Lower leg skin (tissue), 4 donors: Measurements from ENCODE around the gene MKLN1. TPM values are rescaled to one million over a fixed set of nuclear protein-coding genes. Genes with fewer than 3 reads are reported as not detected.
A peak's percentile ranks its signal among the peaks of the same experiment; 100 is the strongest.
"Not testable (repeated sequence)": the region's sequence is repeated elsewhere in the genome, so short reads cannot be mapped to it uniquely, and the experiment has no call there.

Experiments
- DNase-seq, 2 donors: peaks; one replicate each; pipeline ENCODE4 v3.0.0-alpha.2; 2019; ENCODE audit warnings: low spot score in 2 of 2
- H3K4me3 ChIP-seq: fragments of 200-600 bp; sonication (generic); 2 replicates; pipeline ENCODE4 v1.5.1; 2017; ENCODE audit warnings: mild to moderate bottlenecking, low read depth; ENCODE audit not compliant: poor library complexity, severe bottlenecking
- POLR2A ChIP-seq, 2 donors: fragments of 450-650 bp; IDR thresholded peaks; one replicate each; pipeline ENCODE4 v1.6.1; 2016 to 2017; ENCODE audit warnings: antibody characterized with exemption in 2 of 2, mild to moderate bottlenecking in 1 of 2, moderate library complexity in 1 of 2
- WGBS, 2 donors: methylation state at CpG; one replicate each; pipeline ENCODE4 v1.1.5; 2018; 5-methylcytosine and 5-hydroxymethylcytosine counted together
- intact Hi-C: fragments of 100-400 bp; cut with DNase I; formaldehyde crosslinking; loops from one replicate; pipeline ENCODE4 v1.15.0; 2023; ENCODE audit warnings: low total_unique reads
- total RNA-seq, 4 donors: library from RNA; depleted of rRNA; stranded (reverse); fragments of >200 nt; gene quantifications; one replicate each; pipeline ENCODE4 v1.1.0, GENCODE V29; 2016
- TF ChIP-seq, protein P1 (sequence below), 3 donors: fragments of 450-650 bp; IDR thresholded peaks; one replicate each; pipeline ENCODE4 v1.5.1; 2016; ENCODE audit warnings: antibody characterized with exemption in 3 of 3, mild to moderate bottlenecking in 3 of 3, moderate library complexity in 2 of 3

MKLN1 gene
- total RNA-seq, 4 donors from 2014 or later = 25.7 to 37.8 (median 31.3) TPM

DNA sequence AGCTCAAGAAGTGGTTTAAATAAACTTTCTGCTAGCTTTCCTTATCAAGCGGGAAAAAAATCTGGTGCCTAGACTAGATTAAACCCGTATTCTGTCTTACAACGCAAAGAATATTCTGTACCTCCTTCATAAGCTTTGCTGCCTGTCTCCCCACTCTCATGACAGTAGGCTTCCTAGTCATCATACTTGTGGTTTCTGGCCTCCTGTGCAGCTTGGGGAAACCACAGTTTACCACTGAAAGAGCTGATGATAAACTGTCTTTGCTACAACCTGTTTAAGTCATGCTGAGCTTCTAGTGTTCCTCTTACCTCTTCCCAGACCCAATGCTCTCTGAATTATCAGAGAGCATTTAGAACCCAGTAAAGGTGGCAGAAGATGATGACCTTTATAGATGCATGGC, 173.7 kb downstream of the MKLN1 start:
- TF ChIP-seq POLR2A (IDR thresholded peaks at IDR 0.05) = no peak
- TF ChIP-seq, protein P1, sequence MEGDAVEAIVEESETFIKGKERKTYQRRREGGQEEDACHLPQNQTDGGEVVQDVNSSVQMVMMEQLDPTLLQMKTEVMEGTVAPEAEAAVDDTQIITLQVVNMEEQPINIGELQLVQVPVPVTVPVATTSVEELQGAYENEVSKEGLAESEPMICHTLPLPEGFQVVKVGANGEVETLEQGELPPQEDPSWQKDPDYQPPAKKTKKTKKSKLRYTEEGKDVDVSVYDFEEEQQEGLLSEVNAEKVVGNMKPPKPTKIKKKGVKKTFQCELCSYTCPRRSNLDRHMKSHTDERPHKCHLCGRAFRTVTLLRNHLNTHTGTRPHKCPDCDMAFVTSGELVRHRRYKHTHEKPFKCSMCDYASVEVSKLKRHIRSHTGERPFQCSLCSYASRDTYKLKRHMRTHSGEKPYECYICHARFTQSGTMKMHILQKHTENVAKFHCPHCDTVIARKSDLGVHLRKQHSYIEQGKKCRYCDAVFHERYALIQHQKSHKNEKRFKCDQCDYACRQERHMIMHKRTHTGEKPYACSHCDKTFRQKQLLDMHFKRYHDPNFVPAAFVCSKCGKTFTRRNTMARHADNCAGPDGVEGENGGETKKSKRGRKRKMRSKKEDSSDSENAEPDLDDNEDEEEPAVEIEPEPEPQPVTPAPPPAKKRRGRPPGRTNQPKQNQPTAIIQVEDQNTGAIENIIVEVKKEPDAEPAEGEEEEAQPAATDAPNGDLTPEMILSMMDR (IDR thresholded peaks at IDR 0.05) = no peak
- DNase-seq = no peak
- no peak overlapping the region for H3K4me3 ChIP-seq
- WGBS, 2 donors = 65 to 71% methylated on average over 3 of the region's 3 CpGs
- intact Hi-C loops = no loop called here

DNA sequence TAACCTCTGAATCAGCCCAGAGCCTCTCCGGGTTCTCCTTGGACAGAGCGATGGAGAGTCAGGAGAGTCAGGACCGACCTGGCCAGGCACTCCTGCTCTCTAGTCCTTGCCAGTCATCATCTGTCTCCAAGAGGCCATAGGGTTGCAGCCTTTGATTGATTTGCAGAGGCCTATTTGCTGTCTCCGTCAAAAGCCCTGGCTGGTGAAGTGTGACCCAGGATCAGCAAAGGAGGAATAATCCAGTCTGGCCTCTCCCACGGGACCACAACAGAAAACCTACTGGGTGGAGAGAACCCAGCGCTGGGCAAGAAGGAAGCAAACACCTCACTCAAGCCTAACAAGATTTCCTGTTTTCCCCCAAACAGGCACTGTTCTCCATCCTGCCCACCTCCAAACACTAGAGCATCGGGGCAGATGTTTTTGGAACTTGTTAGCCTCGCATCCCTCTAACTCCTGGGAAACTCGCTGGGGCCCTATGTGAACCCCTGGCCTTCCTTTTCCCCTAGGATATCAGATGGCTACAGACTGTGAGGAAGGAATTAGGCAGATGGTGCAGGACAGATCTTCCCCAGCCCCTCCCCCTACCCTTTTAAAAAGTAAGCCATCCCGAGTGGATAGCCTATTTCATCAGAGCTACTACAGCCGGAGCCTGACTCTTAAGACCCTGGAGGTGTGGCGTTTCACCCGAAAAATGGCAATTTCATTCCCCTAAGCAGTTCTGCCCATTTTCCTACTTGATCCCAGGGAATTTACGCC, 174.4 kb downstream of the MKLN1 start:
- 76 to 78% methylated on average over 14 of the region's 14 CpGs for WGBS, 2 donors
- no peak for DNase-seq
- no peak for TF ChIP-seq POLR2A (IDR thresholded peaks at IDR 0.05)
- TF ChIP-seq, protein P1 (IDR thresholded peaks at IDR 0.05) = no peak
- H3K4me3 ChIP-seq = no peak overlapping the region
- intact Hi-C loops = no loop called here

DNA sequence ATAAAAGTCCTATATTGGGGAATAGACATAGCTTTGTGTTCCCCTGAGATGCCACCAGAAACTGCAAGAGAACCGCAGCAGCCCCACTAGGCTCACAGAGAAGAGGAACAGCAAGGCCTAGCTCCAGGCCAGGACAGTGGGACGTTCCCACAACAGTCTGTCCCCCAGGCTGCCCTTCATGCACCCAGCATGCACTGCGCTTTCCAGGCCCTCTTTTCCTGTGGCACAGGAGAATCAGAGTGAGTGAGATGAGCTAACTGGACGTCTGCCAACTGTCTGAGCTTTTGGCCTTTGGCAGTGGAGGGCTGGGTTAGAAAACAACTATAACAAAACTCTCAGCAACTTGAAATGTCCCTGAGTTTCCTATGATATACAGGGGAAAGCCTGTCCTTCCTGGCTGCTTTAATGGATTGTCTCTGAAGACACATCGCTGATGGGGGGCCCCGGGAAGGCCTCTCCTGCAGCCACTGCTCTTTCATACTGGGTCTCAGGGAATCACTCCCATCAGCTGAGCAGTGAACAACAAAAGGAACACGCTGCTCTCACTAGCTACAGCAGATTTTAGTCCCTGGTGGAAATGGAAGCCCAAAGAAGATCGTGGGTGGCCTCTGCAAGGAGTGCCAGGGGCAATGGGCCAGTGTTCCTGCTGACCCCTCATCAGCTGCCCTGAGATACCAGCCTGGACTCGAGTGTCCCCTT, 175.3 kb downstream of the MKLN1 start:
- TF ChIP-seq, protein P1 (IDR thresholded peaks at IDR 0.05) = no peak
- TF ChIP-seq POLR2A (IDR thresholded peaks at IDR 0.05) = no peak
- peak in 1 of 2 donors; percentile 85 for DNase-seq
- intact Hi-C loops = no loop called here
- H3K4me3 ChIP-seq = no peak overlapping the region
- 29 to 31% methylated on average over 7 to 9 of the region's 9 CpGs for WGBS, 2 donors

DNA sequence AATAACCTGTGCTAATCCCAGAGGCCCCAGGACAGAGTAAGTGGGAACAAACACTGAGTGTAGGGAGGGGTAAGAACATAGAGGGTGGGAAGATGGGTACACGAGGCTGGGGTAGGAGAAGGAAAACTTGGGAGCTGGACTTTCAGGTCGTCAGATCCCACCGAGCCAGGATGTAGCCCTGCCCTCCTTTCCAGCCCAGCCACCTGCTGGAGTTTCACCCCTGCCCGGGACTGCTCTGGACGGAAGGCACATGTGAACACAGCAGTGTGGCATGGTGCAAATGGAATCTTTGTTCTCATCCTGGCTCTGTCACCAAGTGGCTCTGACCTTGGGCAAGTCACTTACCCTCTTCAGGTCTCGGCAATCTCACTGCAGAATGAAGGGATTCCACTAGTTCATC, 176.0 kb downstream of the MKLN1 start:
- 48 to 54% methylated on average over 6 of the region's 6 CpGs for WGBS, 2 donors
- TF ChIP-seq, protein P1 (IDR thresholded peaks at IDR 0.05) = no peak
- no peak for TF ChIP-seq POLR2A (IDR thresholded peaks at IDR 0.05)
- H3K4me3 ChIP-seq = no peak overlapping the region
- peak in 1 of 2 donors; percentile 61 for DNase-seq
- intact Hi-C loops = no loop called here

DNA sequence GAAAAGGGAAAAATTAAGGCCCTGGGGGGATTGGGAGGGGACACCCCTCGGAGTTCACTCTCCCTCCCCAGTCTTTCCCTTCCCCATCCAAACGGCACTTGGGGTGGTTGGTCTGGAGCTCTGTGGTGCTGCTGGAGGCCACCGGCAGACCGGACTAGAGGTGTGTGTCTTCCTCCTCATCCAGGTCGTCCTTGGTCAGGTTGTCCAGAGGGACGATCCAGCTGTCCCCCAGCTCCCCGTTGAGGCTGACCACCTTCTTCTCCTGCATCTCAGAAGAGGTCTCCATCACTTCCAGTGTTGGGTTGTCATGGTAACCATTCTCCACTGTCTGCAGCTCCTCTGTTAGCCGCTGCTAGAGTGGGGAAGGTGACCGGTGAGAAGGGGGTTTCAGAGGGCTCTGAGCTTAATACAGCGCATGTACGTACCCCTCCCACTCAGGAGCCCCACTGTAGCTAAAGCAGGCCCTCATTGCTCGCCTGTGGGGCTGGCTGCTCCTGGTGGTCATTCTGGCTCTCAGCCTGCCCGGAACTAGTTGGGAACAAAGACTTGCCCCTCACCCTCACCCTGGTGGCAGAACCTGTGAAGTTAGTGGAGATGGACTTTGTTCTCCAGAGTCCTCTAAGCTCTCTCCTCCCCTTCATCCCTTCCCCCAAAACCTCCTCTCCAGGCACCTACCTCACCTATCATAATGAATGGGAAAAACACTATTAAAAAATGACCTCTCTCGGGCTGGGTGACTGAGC, 176.7 kb downstream of the MKLN1 start:
- peak in 1 of 2 donors; percentile 70 for DNase-seq
- 84 to 89% methylated on average over 14 of the region's 14 CpGs for WGBS, 2 donors
- intact Hi-C loops = no loop called here
- TF ChIP-seq, protein P1 (IDR thresholded peaks at IDR 0.05) = no peak
- no peak for TF ChIP-seq POLR2A (IDR thresholded peaks at IDR 0.05)
- no peak overlapping the region for H3K4me3 ChIP-seq

DNA sequence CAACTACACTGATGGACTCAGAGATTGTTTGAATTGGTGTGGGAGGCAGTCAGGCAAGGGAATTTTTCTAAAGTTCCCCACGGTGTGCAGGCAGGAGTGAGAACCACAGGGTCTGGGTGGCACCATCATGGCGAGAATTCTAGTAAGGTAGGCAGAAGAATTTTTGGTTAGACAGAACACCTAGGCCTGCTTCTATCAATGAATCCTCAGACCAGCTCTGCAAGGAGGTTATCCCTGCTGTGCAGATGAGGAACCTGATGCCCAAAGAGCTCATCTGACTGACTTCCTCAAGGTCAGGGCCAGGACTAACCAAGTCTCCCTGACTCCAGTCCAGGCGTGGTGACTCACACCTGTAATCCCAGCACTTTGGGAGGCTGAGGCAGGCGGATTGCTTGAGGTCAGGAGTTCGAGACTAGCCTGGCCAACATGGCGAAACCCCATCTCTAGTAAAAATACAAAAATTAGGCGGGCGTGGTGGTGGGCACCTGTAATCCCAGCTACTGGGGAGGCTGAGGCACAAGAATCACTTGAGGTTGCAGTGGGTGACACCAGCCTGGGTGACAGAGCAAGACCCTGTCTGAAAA, 177.5 kb downstream of the MKLN1 start:
- intact Hi-C loops = loop anchor here (5.0 kb wide), 1 partner anchor 147 kb away; no protein-coding TSS in a partner anchor
- 90 to 96% methylated on average over 7 to 8 of the region's 8 CpGs for WGBS, 2 donors
- DNase-seq = peak in 1 of 2 donors; percentile 61
- H3K4me3 ChIP-seq = not testable (repeated sequence)
